Mammary epithelial cell (primary cell): Measurements from ENCODE around the gene MN1.

Experiments used
- CTCF ChIP-seq, 2 donors: IDR thresholded peaks in 1 of 2; conservative IDR thresholded peaks in 1 of 2; 2 replicates each; pipeline ENCODE4 v1.5.1; 2011 to 2012; ENCODE audit warnings: inconsistent platforms in 2 of 2, low read length in 2 of 2, mild to moderate bottlenecking in 2 of 2, control low read depth in 1 of 2, low read depth in 1 of 2; ENCODE audit not compliant: insufficient read depth in 1 of 2; ENCODE audit errors: extremely low read depth in 1 of 2
- EZH2 ChIP-seq: IDR thresholded peaks from 2 replicates; pipeline ENCODE4 v1.6.1; 2012; ENCODE audit warnings: low read length, inconsistent platforms, borderline replicate concordance

DNA sequence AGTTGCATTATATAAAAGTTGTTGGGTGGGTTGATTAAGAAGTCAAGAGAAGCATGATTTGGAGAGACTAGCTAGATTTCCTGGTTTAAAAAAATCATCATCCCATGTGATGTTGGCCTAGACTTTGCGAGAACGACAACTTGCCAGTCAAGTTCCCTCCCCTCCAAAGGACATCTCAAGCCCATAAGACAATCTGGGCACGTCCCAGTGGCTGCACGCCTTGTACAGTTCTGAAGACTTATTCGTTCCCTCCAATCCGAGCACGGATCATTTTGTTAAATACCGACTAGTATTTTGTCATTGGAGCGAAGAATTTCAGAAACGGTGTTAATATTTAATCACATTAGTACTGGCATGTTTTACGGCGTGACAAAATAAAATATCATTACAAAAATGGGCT, 8.0 kb downstream of the MN1 start:
- no peak for TF ChIP-seq CTCF (conservative IDR thresholded peaks at IDR 0.05 in 1 of 2, IDR thresholded peaks at IDR 0.05 in 1 of 2; ENCODE audit: extremely low read depth in 1 of 2, insufficient read depth in 1 of 2, low read depth in 1 of 2, low read length in 2 of 2)
- no peak for TF ChIP-seq EZH2
